RWPE2 (cell line): ENCODE results near the gene SENP7.

Experiments
- ATAC-seq: fragments of 200-7000 bp; cut with Tn5 transposase; 3 replicates; pipeline ENCODE4 v1.9.1; 2021; ENCODE audit warnings: low read depth
- DNase-seq: peaks from one replicate; pipeline ENCODE4 v3.0.0-alpha.2; 2020; ENCODE audit warnings: low spot score
- H3K27ac ChIP-seq: fragments of 450-650 bp; 2 replicates; pipeline ENCODE4 v1.5.1; 2017; ENCODE audit warnings: mild to moderate bottlenecking; ENCODE audit not compliant: poor library complexity, severe bottlenecking
- H3K27me3 ChIP-seq: fragments of 250-450 bp; sonication (Bioruptor Pico); 2 replicates; pipeline ENCODE4 v1.5.1; 2021; ENCODE audit warnings: mild to moderate bottlenecking, moderate library complexity; ENCODE audit not compliant: insufficient read depth, poor library complexity, severe bottlenecking
- H3K36me3 ChIP-seq: fragments of 250-450 bp; sonication (Bioruptor Pico); 2 replicates; pipeline ENCODE4 v1.5.1; 2020; ENCODE audit warnings: low read depth, mild to moderate bottlenecking, moderate library complexity
- H3K4me1 ChIP-seq: fragments of 250-450 bp; sonication (Bioruptor Pico); 2 replicates; pipeline ENCODE4 v1.5.1; 2021; ENCODE audit warnings: mild to moderate bottlenecking, moderate library complexity; ENCODE audit not compliant: insufficient read depth, poor library complexity, severe bottlenecking
- H3K4me3 ChIP-seq: fragments of 250-450 bp; sonication (Bioruptor Pico); 2 replicates; pipeline ENCODE4 v1.5.1; 2021; ENCODE audit warnings: mild to moderate bottlenecking, moderate library complexity; ENCODE audit not compliant: severe bottlenecking
- H3K9me3 ChIP-seq: fragments of 250-450 bp; sonication (Bioruptor Pico); 2 replicates; pipeline ENCODE4 v1.5.1; 2021; ENCODE audit warnings: mild to moderate bottlenecking, moderate library complexity; ENCODE audit not compliant: severe bottlenecking
- TF ChIP-seq, protein P1 (sequence below): fragments of 450-650 bp; IDR thresholded peaks from one replicate; pipeline ENCODE4 v1.5.1; 2017; ENCODE audit warnings: mild to moderate bottlenecking, moderate library complexity; ENCODE audit not compliant: poor library complexity, severe bottlenecking

The SENP7 gene

GRCh38 chr3:101377209-101377608, 135.8 kb downstream of the SENP7 start:
- H3K36me3 ChIP-seq = no peaks in the 10 kb centered on the region
- DNase-seq (no peak), ATAC-seq (no peak)
- no peak overlapping the region for H3K4me3 ChIP-seq
- no peaks in the 10 kb centered on the region for H3K9me3 ChIP-seq
- TF ChIP-seq, protein P1, sequence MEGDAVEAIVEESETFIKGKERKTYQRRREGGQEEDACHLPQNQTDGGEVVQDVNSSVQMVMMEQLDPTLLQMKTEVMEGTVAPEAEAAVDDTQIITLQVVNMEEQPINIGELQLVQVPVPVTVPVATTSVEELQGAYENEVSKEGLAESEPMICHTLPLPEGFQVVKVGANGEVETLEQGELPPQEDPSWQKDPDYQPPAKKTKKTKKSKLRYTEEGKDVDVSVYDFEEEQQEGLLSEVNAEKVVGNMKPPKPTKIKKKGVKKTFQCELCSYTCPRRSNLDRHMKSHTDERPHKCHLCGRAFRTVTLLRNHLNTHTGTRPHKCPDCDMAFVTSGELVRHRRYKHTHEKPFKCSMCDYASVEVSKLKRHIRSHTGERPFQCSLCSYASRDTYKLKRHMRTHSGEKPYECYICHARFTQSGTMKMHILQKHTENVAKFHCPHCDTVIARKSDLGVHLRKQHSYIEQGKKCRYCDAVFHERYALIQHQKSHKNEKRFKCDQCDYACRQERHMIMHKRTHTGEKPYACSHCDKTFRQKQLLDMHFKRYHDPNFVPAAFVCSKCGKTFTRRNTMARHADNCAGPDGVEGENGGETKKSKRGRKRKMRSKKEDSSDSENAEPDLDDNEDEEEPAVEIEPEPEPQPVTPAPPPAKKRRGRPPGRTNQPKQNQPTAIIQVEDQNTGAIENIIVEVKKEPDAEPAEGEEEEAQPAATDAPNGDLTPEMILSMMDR = no peak
- no peaks in the 10 kb centered on the region for H3K27me3 ChIP-seq
- H3K27ac ChIP-seq = no peak overlapping the region
- no peaks in the 10 kb centered on the region for H3K4me1 ChIP-seq

GRCh38 chr3:101375586-101375985, 137.4 kb downstream of the SENP7 start:
- no peak overlapping the region for H3K27ac ChIP-seq
- no peaks in the 10 kb centered on the region for H3K4me1 ChIP-seq
- H3K4me3 ChIP-seq = no peak overlapping the region
- no peaks in the 10 kb centered on the region for H3K27me3 ChIP-seq
- TF ChIP-seq, protein P1 = no peak
- H3K9me3 ChIP-seq = no peaks in the 10 kb centered on the region
- DNase-seq = no peak
- no peak for ATAC-seq
- no peaks in the 10 kb centered on the region for H3K36me3 ChIP-seq

DNA sequence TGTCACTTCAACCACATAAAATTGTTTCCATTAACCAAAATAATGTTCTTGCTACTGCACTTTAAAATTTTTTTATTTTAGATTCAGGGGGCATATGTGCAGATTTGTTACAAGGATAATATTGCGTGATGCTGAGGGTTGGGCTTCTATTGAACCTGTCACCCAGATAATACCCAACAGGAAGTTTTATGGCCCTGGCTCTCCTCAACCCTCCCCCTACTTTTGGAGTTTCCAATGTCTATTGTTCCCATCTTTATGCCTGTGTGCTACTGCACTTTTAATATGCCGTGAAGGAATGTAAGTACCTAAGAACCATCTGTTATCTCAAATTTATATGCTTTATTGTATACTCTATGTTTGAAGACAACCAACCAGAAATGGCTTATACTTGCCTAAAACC, 150.6 kb downstream of the SENP7 start:
- no peaks in the 10 kb centered on the region for H3K27me3 ChIP-seq
- no peaks in the 10 kb centered on the region for H3K4me1 ChIP-seq
- H3K27ac ChIP-seq = no peak overlapping the region
- DNase-seq (no peak), ATAC-seq (no peak)
- TF ChIP-seq, protein P1 = no peak
- H3K9me3 ChIP-seq = no peaks in the 10 kb centered on the region
- no peaks in the 10 kb centered on the region; the same call in 1 of the 2 replicates for H3K36me3 ChIP-seq
- no peak overlapping the region for H3K4me3 ChIP-seq

- H3K27ac ChIP-seq = no peak overlapping the region
- H3K27me3 ChIP-seq = no peaks in the 10 kb centered on the region
- H3K36me3 ChIP-seq = peaks cover 5% of the 10 kb centered on the region; the same call in 1 of the 2 replicates
- H3K4me1 ChIP-seq = no peaks in the 10 kb centered on the region
- H3K9me3 ChIP-seq = no peaks in the 10 kb centered on the region
- ATAC-seq (no peak), DNase-seq (no peak)
- TF ChIP-seq, protein P1 = no peak
- no peak overlapping the region for H3K4me3 ChIP-seq
These were observed 161.2 kb downstream of the SENP7 start for GRCh38 chr3:101351829-101352228.

DNA sequence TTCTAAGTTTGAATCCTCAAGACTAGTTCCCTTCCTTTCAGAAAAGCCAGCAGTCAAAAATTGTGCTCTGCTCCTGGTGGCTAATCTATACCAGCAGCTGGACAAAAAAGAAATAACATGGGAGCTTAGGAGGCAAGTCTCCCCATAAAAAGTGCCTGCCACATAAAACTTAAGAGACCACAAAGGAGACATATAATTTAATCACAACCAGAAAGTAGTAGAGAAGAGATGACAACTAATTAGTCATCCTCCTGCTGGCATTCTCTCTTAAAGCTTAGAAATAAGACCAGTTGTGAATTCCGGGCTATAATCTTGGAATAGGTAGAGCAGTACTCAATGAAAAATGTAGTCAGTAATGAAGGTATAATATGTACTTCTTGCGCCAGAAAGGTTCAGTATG, 172.4 kb downstream of the SENP7 start:
- H3K9me3 ChIP-seq = no peaks in the 10 kb centered on the region

More for the DNA sequence above, 172.4 kb downstream of the SENP7 start:
- Histone ChIP-seq H3K4me1 (no peaks in the 10 kb centered on the region), H3K36me3 (peaks cover 6% of the 10 kb centered on the region), H3K27ac (no peak overlapping the region), H3K4me3 (no peak overlapping the region), H3K27me3 (no peaks in the 10 kb centered on the region)
- DNase-seq (no peak), ATAC-seq (no peak)
- TF ChIP-seq, protein P1 = no peak
